ENCODE measurements around the gene SELL.
A peak's percentile ranks its signal among the peaks of the same experiment; 100 is the strongest.
"Not testable (repeated sequence)": the region's sequence is repeated elsewhere in the genome, so short reads cannot be mapped to it uniquely, and the experiment has no call there.

SELL gene

GRCh38 chr1:169701261-169702005 lies 10.0 kb downstream of the SELL start:
- DNase-seq: no peak

GRCh38 chr1:169699707-169700106 lies 11.7 kb downstream of the SELL start:
- no peak for DNase-seq

GRCh38 chr1:169698976-169699375 lies 12.4 kb downstream of the SELL start:
- DNase-seq: no peak

- no peak for DNase-seq
Observed at GRCh38 chr1:169697755-169698154, 13.7 kb downstream of the SELL start.

- DNase-seq: no peak
Observed at GRCh38 chr1:169696273-169697100, 14.9 kb downstream of the SELL start.

GRCh38 chr1:169694304-169695075 lies 16.9 kb downstream of the SELL start:
- peak in 1 of 3 experiments; percentile 21 for DNase-seq

- no peak for DNase-seq
Observed at GRCh38 chr1:169692756-169693460, 18.5 kb downstream of the SELL start.

- DNase-seq: no peak
Observed at GRCh38 chr1:169690489-169690888, 20.9 kb downstream of the SELL start.

GRCh38 chr1:169689395-169689794 lies 22.0 kb downstream of the SELL start:
- no peak for DNase-seq

GRCh38 chr1:169688377-169688776 lies 23.0 kb downstream of the SELL start:
- DNase-seq: not testable (repeated sequence)

- DNase-seq: no peak
Observed at GRCh38 chr1:169683661-169684060, 27.8 kb downstream of the SELL start.

- DNase-seq: not testable (repeated sequence)
Observed at GRCh38 chr1:169683168-169683567, 28.3 kb downstream of the SELL start.

- DNase-seq: peak in 1 of 3 experiments; percentile 42
Observed at GRCh38 chr1:169682071-169682470, 29.3 kb downstream of the SELL start.

GRCh38 chr1:169681140-169681539 lies 30.3 kb downstream of the SELL start:
- peak in 1 of 3 experiments; percentile 24 for DNase-seq

GRCh38 chr1:169680377-169681019 lies 30.9 kb downstream of the SELL start:
- DNase-seq: peak in 1 of 3 experiments; percentile 35

GRCh38 chr1:169679692-169680091 lies 31.7 kb downstream of the SELL start:
- no peak for DNase-seq

- no peak for DNase-seq
Observed at GRCh38 chr1:169676001-169676400, 35.4 kb downstream of the SELL start.

GRCh38 chr1:169670836-169671235 lies 40.6 kb downstream of the SELL start:
- no peak for DNase-seq

GRCh38 chr1:169670244-169670643 lies 41.2 kb downstream of the SELL start:
- DNase-seq: not testable (repeated sequence)

- DNase-seq: not testable (repeated sequence)
Observed at GRCh38 chr1:169667699-169668596, 43.5 kb downstream of the SELL start.

GRCh38 chr1:169667227-169667639 lies 44.2 kb downstream of the SELL start:
- not testable (repeated sequence) for DNase-seq
